ENCODE measurements around the gene GPD2.
"Not testable (repeated sequence)": the region's sequence is repeated elsewhere in the genome, so short reads cannot be mapped to it uniquely, and the experiment has no call there.

GPD2 gene

DNA sequence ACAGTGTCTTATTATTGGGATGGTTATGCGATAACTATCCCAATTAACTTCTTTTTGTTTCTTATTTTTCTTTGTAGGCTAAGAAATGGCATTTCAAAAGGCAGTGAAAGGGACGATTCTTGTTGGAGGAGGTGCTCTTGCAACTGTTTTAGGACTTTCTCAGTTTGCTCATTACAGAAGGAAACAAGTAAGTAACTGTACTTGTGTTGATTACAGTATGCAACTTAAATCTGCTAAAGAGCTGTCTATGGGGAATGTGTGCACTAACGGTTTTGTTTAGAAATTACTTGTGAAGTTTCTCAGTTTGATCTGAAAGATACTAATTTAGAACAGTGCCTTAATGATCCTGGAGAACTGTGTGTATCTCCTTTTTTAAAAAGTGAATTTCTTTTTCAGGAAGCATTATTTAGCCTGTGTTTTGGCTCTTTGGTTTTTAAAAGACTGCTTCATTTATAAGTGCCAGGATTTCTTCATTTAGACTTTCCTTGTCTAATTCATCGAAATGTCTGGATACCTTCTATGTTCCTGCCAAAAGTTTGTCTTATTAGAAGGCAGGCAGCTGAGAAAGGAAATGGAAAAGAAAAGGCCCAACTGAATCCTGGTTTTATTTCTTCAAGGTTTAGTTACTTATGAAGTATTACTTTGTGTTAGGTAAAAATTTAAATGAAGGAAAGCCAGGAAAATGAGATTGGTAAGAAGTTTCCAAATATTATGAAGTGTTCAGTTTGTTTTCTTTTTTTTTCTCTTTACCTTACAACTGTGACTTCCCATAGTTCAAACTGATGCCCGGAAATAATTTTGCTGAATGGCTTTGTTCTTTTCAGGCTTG lies 40.1 kb downstream of the GPD2 start:
- no peak for DNase-seq (ENCODE audit: low read depth)

DNA sequence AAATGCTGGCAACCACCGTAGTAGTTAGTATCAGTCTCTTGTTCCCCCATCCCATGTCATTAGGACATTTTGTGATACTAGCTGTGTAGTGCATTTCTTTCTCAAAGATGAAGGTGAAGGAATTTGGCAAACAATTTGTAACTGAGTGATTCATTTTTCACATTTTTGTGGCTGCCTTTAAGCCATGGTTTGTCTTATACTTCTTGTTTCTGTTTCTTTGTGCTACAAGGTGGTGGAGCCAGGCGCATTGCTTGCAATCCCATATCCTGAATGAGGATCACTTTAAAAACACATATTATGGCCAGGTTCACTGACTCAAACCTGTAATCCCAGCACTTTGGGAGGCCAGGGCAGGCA lies 40.6 kb downstream of the GPD2 start:
- peak; percentile 44 for DNase-seq (ENCODE audit: low read depth)

DNA sequence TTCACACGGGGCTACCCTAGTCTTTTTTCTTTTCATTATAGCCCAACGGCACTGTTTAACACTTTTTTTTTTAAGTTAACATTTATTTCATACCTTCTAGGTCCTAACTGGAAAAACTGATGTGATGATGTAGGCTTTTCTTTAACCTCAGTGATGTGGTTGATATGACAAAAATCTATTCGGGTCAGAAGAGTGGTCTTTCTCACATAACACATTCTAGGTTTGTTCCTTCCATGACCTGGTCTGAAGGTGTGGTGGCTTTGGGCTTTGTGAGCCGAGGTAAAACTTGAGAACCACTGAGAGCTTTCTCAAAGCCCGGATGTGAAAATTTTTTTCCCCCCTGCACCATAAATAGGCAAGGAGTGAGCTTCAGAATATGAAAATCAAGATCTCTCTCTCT lies 44.2 kb downstream of the GPD2 start:
- DNase-seq (ENCODE audit: low read depth) = no peak

DNA sequence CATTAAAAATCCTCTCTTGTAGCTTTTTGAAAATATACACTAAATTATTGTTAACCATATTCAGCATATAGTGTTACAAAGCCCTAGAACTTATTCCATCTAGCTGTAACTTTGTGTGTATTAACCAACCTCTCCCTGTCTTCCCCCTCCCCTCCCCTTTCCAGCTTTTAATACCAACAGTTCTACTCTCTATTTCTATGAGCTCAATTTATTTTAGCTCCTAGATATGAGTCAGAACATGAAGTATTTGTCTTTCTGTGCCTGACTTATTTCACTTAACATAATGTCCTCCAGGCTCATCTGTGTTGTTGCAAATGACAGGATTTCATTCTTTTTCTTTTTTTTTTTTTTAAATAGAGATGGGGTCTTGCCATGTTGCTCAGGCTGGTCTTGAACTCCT lies 45.1 kb downstream of the GPD2 start:
- no peak for DNase-seq (ENCODE audit: low read depth)

DNA sequence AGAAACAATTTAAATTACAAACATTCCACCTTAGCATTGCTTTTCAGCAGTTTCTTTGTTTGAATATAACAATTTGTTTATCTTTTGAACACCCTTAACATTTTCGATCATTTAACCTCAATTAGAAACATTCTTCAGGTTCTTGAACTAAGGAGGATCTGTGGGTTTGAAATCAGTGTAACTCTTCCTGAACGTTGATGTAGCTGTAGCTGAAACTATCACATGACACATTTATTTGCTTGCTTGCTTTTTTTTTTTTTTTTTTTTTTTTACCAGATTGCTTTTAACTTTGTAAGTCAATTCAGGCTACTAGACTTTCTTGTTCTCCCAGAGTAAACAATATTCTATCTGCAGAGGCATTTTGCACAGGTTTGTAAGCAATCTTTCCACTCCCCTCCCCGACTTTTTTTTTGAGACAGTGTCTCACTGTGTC lies 47.6 kb downstream of the GPD2 start:
- DNase-seq (ENCODE audit: low read depth) = no peak

DNA sequence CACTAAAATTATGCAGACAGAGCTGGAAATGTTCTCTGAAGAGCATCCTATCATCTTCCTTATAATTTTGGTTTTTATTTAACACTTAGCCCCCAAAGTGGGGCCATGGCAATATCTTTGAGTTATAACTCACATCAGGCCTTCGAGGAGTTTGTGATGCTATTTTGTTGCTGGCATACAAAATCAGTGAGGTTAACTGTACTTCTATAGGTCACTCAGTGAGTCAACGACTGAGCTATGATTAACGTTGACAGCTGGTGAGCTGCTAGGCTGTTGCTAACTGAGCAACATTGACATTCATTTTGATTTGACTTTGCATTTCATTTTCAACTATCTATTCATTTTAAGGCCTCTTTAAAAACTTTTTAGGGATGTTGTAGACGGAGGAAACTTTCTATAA lies 50.0 kb downstream of the GPD2 start:
- no peak for DNase-seq (ENCODE audit: low read depth)

DNA sequence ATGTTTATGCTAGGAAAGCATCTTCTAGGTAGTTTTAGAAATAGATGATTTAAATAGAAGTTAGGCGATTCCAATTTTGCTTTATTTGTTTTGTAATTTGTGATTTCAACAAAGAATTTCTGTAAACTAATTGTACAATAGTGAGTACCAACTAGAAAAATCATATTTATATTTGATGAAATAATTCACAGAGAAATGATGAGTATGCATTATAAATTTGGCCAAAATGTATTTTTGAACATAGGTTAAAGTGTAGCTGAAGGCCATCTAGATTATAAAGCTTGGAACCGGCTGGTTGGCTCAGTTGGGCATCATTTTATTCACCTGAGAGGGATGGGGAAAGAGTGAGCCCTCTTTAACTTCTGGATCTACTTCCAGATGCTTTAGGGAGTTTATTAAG lies 50.4 kb downstream of the GPD2 start:
- no peak for DNase-seq (ENCODE audit: low read depth)

DNA sequence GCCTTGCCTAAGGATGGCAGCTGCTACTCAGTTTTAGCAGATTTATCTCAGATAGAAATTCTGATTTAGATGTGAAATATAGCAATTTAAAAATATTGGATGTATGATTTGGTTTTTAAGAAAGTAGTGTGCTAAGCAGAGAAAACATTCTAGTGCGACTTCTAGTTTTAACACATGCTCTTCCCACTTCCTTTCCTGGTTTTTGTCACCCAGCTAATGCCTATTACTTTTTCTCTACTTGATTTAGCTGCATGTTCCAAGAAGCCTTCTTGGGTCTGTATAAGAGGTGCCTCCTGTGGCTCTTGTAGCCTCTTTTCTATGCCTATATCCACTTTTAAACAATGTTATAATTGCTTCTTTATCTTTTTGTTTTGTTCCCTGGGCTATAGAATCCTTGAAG lies 53.0 kb downstream of the GPD2 start:
- DNase-seq (ENCODE audit: low read depth) = no peak

DNA sequence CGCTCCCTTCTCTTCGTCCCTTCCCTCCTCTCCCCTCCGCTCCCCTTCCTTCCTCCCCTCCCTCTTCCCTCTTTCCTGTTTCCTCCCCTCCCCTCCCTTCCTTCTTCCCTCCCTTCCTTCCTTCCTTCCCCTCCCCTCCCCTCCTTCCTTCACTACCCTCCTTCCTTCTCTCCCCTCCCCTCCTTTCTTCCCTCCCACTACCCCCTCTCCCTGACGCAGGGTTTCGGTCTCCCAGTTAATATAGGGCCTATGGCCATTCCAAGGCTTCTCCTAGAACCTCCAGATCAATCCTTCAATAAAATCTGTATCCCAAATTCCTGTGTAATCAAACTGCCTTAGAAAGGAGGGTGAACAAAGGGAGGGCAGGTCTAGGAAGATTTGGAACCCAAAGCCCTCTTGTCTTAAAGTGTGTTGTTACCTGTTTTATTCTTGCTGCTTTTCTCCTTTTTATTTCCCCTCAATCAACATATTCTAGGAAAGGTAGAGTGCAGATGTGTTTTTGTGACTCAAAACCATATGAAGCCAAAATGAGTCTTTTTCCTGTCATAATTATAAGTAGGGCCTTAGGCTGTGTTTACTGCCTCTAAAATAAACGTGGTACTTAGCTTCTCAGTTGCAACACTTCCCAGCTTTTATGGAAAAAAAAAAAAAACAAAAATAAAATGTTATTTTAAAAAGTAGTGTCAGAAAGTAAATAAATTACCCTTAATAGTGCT lies 53.7 kb downstream of the GPD2 start:
- no peak for DNase-seq (ENCODE audit: low read depth)

DNA sequence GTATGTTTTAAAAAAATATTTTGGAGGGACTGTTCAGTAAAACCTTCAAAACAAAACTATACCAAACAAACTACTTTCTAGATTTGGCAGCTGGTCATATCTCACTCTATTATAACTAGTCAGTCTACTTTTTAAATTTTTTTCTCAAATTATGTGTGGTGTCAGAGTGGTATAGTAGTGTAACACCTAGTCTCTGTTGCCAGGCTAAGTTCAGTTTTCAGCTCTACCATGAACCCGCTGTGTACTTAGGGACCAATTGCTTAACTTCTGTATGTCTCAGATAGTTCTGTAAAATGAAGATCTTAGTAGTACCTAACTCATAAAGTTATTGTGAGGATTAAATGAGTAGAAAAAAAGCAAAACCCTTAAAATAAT lies 54.3 kb downstream of the GPD2 start:
- no peak for DNase-seq (ENCODE audit: low read depth)

DNA sequence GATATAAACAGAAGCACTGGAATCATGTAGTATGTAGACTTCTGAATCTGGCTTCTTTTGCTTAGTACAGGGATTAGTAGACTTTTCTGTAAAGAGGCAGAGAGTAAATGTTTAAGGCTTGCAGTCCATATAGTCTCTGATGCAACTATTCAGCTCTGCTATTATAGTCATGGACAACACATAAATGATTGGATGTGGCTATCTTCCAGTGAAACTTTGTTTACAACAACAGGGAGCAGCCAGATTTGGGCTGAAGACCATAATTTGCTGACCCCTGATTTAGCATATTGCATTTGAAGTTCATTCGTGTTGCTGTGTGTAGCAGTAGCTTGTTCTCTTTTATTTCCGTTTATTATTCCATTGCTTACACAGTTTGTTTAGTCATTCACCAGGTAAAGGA lies 55.0 kb downstream of the GPD2 start:
- DNase-seq (ENCODE audit: low read depth) = no peak

DNA sequence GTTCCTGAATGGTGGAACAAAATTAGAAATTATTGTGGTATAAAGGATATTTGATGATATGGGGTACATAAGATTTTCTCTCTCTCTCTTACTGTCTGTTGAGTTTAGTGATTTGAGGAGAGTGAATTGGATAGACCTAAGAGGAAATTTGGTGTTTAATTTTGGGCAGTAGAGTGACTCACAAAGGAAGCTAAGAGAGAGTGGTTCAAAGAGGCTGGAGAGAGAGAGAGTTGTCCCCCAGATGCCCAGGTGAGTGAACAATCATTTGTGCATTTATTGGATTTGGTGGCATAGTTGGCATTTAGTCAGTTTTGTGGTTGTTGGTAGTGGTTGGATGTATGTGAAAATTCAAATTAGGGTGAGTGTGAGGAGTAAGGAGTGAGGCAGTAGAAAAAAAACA lies 56.8 kb downstream of the GPD2 start:
- no peak for DNase-seq (ENCODE audit: low read depth)

DNA sequence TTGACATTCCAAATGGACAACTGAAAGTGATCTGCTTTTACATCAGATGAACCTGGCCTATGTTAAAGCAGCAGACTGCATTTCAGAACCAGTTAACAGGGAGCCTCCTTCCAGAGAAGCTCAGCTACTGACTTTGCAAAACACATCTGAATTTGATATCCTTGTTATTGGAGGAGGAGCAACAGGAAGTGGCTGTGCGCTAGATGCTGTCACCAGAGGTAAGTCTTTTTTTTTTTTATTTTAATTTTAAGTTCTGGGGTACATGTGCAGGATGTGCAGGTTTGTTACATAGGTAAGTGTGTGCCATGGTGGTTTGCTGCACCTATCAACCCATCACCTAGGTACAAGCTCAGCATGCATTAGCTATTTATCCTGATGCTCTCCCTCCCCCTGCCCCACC lies 59.8 kb downstream of the GPD2 start:
- DNase-seq (ENCODE audit: low read depth) = not testable (repeated sequence)

DNA sequence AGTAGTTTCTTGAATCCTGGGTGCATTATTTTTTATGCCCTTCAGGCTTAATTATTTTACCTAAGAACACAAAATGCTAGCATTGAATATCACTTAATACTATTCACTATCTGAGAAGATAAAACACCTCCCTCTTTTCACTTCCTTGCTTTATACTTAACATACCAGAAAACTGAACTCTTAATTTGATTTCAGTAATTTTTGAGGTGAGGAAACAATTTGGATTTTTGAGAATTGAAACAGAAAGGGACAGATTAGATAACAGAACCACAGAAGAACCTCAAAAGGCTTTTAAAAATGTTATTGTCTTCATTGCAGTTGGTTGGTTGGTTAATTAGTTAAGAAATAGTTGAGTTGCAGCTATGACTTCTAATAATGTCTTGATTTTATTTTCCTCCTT lies 69.5 kb downstream of the GPD2 start:
- no peak for DNase-seq (ENCODE audit: low read depth)

DNA sequence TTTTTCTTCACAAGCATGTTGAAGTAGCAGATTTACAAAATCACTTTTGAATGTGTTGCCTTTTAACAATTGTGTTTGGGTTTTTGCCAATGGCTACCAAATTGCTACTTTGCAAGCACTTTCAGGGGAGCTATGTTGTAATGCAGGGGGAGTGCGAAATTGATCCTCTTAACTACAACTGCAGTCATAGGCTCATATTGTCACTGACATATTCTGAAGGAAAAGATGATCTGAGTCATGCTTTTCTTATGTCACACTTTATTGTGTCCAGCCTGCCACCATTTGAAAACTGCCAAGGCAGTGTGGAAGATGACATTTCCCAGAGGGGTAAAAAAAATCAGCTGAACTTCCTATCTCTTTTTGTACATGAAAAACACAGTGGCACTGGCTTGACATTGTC lies 74.9 kb downstream of the GPD2 start:
- DNase-seq (ENCODE audit: low read depth) = no peak

DNA sequence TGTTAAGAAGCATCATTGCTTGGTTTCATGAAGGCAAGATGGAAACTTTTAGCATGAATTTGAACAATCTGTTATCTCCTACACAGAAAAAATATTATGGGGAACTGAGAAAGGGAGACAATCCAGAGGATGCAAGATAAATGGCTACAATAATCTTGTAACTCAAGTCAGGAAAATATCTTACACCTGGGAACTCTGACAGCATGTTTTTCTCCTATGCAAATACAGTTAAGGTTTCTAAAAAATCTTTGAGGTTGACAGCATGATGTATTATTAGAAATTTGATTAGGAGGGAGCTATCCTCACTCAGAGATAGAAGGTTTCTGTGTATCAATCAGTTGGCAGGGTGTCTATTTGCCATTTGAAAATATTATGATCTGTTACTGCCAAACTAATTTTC lies 75.6 kb downstream of the GPD2 start:
- DNase-seq (ENCODE audit: low read depth) = no peak

DNA sequence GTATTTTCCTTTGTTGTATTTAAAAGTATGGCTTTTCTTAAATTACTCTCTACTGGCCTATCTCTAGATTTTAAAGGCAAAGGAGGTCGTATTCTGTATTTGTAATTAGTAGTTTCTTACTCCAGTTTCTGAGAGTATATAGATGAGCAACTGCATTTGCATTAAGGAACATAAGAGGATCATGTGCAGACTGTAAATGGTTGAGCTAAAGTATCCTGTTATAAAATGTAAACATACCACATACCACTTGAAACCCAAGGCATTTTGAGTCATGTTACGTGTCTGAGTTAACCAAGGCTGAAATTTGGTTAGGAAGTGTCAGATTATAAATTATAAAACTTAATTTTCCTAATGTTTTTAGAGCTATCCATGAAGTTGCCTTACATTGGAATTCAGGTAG lies 76.3 kb downstream of the GPD2 start:
- DNase-seq (ENCODE audit: low read depth) = no peak

DNA sequence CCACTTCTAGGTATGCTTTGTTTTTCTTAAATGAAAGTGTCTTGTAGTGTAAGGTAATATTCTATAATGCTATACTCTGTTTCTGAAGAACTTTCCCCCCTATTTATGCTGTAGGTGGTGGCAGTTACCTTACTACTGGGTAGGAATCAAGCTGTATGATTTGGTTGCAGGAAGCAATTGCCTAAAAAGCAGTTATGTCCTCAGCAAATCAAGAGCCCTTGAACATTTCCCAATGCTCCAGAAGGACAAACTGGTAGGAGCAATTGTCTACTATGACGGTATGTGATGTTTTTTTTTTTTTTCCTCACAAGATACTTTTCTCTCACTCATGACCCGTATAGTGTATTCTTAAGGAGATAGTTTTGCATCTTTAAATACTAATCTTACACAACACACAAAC lies 77.0 kb downstream of the GPD2 start:
- no peak for DNase-seq (ENCODE audit: low read depth)

DNA sequence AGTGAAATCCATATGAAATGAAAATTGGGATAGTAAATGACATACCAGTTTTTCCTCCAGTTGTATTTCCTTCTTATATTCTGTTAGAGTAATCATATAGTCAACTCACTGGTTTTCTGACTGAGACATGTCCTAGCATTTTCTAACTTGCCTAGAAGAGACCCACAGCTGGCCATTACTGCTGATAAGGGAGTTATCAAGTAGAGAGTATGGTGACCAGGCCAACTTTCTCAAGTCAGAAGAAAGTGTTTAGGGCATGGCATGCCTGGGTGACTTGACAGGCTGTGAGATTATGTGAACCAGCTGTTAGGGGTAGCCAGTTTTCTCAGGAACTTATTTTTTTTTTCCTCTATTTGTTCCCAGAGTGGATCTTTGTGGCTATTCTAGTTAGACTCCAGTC lies 81.2 kb downstream of the GPD2 start:
- DNase-seq (ENCODE audit: low read depth) = no peak

DNA sequence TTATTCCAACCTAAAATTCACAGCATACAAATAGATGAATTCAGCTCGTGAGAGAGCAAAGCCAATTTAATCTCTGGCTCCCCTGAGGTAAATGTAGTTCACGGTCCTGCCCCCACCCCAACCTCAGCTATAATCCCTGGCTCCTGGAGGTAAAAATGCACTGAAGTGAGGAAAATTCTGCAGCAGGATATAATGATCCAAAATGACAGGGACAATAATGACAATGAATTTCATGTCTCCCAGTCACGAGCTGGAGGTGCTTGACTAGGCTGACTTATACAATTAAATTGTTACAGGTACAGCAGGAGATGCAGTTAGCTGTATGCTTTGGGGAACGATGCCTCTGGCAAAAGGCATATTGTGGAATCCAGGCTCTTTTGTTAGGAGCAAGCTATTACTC lies 82.0 kb downstream of the GPD2 start:
- no peak for DNase-seq (ENCODE audit: low read depth)

DNA sequence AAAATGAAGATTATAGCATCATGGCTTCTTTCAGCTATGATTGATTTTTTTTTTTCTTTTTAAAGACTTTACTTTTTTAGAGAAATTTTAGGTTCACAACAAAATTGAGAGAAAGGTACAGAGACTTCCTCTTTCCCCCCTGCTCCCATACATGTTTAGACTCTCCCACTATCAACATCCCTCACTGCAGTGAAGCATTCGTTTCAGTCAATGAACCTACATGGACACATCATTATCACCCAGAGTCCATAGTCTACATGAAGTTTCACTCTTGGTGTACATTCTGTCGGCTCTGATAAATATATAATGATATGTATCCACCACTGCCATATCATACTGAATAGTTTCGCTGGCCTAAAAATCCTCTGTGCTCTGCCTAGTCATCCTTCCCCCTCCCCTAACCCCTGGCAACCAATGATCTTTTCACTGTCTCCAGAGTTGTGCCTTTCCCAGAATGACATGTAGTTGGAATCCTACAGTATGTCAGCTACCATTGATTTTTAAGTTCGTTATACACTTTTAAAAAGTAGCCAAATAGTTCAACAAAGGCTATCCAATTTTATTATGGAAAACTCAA lies 86.8 kb downstream of the GPD2 start:
- DNase-seq (ENCODE audit: low read depth) = no peak

DNA sequence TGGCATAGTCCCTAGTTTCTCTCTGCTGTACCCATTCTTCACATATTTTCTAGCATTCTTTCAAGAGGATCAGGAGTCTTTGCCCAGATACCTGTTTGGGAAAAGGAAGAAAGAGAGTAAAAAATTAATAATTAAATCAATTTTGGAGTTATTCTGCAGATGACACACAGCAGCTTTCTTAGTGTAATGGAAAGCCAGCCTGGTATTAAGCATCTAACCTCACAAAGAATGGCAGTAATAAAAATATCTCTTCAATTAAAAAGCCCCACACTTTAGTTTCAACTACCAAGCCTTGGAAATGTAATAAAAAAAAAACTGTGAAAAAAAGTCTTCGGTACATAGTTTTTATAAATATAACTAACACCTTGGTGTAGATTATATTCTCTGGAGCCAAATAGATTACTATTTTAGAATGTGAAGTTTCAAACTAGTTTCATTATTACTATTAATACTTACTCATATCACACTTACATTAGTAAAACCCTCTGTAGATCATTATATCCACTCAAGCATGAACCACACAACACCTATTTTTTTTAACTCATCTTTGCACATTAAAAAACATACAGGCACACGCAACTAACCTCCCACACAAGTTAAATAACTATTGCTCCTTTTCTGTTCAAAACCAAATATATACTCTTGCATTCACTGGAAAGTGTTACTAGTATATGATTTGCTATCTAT lies 90.9 kb downstream of the GPD2 start:
- no peak for DNase-seq (ENCODE audit: low read depth)

DNA sequence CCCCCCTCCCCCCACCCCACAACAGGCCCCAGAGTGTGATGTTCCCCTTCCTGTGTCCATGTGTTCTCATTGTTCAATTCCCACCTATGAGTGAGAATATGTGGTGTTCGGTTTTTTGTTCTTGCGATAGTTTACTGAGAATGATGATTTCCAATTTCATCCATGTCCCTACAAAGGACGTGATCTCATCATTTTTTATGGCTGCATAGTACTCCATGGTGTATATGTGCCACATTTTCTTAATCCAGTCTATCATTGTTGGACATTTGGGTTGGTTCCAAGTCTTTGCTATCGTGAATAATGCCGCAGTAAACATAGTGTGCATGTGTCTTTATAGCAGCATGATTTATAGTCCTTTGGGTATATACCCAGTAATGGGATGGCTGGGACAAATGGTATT lies 92.4 kb downstream of the GPD2 start:
- not testable (repeated sequence) for DNase-seq (ENCODE audit: low read depth)

Data from GM04503 (cell line).